ENCODE data around the gene ENTPD1.

- TF ChIP-seq SIN3A (IDR thresholded peaks at IDR 0.05; ENCODE audit: low read depth) = no peak
- TF ChIP-seq SRF (IDR thresholded peaks at IDR 0.05; ENCODE audit: low read depth) = no peak
- TF ChIP-seq, protein P1, sequence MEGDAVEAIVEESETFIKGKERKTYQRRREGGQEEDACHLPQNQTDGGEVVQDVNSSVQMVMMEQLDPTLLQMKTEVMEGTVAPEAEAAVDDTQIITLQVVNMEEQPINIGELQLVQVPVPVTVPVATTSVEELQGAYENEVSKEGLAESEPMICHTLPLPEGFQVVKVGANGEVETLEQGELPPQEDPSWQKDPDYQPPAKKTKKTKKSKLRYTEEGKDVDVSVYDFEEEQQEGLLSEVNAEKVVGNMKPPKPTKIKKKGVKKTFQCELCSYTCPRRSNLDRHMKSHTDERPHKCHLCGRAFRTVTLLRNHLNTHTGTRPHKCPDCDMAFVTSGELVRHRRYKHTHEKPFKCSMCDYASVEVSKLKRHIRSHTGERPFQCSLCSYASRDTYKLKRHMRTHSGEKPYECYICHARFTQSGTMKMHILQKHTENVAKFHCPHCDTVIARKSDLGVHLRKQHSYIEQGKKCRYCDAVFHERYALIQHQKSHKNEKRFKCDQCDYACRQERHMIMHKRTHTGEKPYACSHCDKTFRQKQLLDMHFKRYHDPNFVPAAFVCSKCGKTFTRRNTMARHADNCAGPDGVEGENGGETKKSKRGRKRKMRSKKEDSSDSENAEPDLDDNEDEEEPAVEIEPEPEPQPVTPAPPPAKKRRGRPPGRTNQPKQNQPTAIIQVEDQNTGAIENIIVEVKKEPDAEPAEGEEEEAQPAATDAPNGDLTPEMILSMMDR (IDR thresholded peaks at IDR 0.05 in 2 of 3, conservative IDR thresholded peaks at IDR 0.05 in 1 of 3; ENCODE audit: borderline replicate concordance in 1 of 3, insufficient read depth in 1 of 3, low read depth in 2 of 3, low read length in 2 of 3) = no peak
- TF ChIP-seq, protein P2, sequence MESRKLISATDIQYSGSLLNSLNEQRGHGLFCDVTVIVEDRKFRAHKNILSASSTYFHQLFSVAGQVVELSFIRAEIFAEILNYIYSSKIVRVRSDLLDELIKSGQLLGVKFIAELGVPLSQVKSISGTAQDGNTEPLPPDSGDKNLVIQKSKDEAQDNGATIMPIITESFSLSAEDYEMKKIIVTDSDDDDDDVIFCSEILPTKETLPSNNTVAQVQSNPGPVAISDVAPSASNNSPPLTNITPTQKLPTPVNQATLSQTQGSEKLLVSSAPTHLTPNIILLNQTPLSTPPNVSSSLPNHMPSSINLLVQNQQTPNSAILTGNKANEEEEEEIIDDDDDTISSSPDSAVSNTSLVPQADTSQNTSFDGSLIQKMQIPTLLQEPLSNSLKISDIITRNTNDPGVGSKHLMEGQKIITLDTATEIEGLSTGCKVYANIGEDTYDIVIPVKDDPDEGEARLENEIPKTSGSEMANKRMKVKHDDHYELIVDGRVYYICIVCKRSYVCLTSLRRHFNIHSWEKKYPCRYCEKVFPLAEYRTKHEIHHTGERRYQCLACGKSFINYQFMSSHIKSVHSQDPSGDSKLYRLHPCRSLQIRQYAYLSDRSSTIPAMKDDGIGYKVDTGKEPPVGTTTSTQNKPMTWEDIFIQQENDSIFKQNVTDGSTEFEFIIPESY (IDR thresholded peaks at IDR 0.05; ENCODE audit: extremely low read depth, insufficient replicate concordance, low read length) = no peak
- TF ChIP-seq POLR2AphosphoS5 (IDR thresholded peaks at IDR 0.05; ENCODE audit: low read depth, low read length) = no peak
- TF ChIP-seq POLR2A (IDR thresholded peaks at IDR 0.05; ENCODE audit: borderline replicate concordance, extremely low read depth, insufficient read depth, insufficient read length) = no peak
- no peak for TF ChIP-seq JUND (IDR thresholded peaks at IDR 0.05)
- TF ChIP-seq CEBPB (IDR thresholded peaks at IDR 0.05; ENCODE audit: low read depth) = no peak
- no peak for TF ChIP-seq ZFX (IDR thresholded peaks at IDR 0.05)
- TF ChIP-seq EZH2 (IDR thresholded peaks at IDR 0.05) = no peak
- TF ChIP-seq SP1 (IDR thresholded peaks at IDR 0.05; ENCODE audit: low read depth) = no peak
- no peak for TF ChIP-seq TCF7L2 (IDR thresholded peaks at IDR 0.05; ENCODE audit: borderline replicate concordance, extremely low read depth, insufficient read depth, insufficient read length)
- TF ChIP-seq, protein P3, sequence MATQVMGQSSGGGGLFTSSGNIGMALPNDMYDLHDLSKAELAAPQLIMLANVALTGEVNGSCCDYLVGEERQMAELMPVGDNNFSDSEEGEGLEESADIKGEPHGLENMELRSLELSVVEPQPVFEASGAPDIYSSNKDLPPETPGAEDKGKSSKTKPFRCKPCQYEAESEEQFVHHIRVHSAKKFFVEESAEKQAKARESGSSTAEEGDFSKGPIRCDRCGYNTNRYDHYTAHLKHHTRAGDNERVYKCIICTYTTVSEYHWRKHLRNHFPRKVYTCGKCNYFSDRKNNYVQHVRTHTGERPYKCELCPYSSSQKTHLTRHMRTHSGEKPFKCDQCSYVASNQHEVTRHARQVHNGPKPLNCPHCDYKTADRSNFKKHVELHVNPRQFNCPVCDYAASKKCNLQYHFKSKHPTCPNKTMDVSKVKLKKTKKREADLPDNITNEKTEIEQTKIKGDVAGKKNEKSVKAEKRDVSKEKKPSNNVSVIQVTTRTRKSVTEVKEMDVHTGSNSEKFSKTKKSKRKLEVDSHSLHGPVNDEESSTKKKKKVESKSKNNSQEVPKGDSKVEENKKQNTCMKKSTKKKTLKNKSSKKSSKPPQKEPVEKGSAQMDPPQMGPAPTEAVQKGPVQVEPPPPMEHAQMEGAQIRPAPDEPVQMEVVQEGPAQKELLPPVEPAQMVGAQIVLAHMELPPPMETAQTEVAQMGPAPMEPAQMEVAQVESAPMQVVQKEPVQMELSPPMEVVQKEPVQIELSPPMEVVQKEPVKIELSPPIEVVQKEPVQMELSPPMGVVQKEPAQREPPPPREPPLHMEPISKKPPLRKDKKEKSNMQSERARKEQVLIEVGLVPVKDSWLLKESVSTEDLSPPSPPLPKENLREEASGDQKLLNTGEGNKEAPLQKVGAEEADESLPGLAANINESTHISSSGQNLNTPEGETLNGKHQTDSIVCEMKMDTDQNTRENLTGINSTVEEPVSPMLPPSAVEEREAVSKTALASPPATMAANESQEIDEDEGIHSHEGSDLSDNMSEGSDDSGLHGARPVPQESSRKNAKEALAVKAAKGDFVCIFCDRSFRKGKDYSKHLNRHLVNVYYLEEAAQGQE (IDR thresholded peaks at IDR 0.05; ENCODE audit: low read depth) = no peak
Measured at GRCh38 chr10:95729323-95730055, 26.5 kb upstream of the ENTPD1 start.
